Psoas muscle (tissue), 8 donors: ENCODE measurements around the gene CAMSAP1. TPM values are rescaled to one million over a fixed set of nuclear protein-coding genes. Genes with fewer than 3 reads are reported as not detected.

ENCODE experiments used
- ATAC-seq, 4 donors: fragments of 200-7000 bp; cut with Tn5 transposase; one replicate each; pipeline ENCODE4 v1.9.1; 2020; ENCODE audit warnings: moderate library complexity in 3 of 4, mild to moderate bottlenecking in 2 of 4
- DNase-seq, 2 donors: peaks; one replicate each; pipeline ENCODE4 v3.0.0-alpha.2; 2020
- H3K27ac ChIP-seq: fragments of 200-600 bp; one replicate; pipeline ENCODE4 v1.8.0; 2022
- H3K27me3 ChIP-seq, 3 donors: fragments of 200-600 bp in 1 of 3; one replicate each; pipeline versions ENCODE4 v1.6.1 to v1.8.0; 2013 to 2022; ENCODE audit warnings: low read length in 2 of 3, mild to moderate bottlenecking in 2 of 3, moderate library complexity in 1 of 3; ENCODE audit not compliant: insufficient read depth in 3 of 3
- H3K36me3 ChIP-seq, 2 donors: fragments of 200-600 bp in 1 of 2; one replicate each; pipeline versions ENCODE4 v1.6.1 to v1.8.0; 2013 to 2022; ENCODE audit warnings: low read depth in 1 of 2, mild to moderate bottlenecking in 1 of 2, moderate library complexity in 1 of 2; ENCODE audit not compliant: insufficient read depth in 1 of 2
- H3K4me1 ChIP-seq: fragments of 200-600 bp; one replicate; pipeline ENCODE4 v1.8.0; 2022
- H3K4me3 ChIP-seq: fragments of 200-600 bp; one replicate; pipeline ENCODE4 v1.8.0; 2022; ENCODE audit warnings: mild to moderate bottlenecking
- H3K9me3 ChIP-seq: fragments of 200-600 bp; one replicate; pipeline ENCODE4 v1.8.0; 2022
- WGBS, 3 donors: extraction: QIAGEN DNeasy Blood & Tissue Kit; methylation state at CpG; one replicate each; pipeline versions ENCODE4 v1.1.6 to v1.1.7; 2013; 5-methylcytosine and 5-hydroxymethylcytosine counted together
- intact Hi-C, 2 donors: fragments of 100-400 bp; cut with DNase I; formaldehyde crosslinking; loops; one replicate each; pipeline versions ENCODE4 v1.11.0 to v1.14.2; 2022
- polyA plus RNA-seq, 3 donors: library from polyadenylated mRNA; stranded (reverse); fragments of 200-250 nt; gene quantifications; one replicate each; pipeline ENCODE4 v1.2.3, GENCODE V29; 2013
- total RNA-seq, 4 donors: library from RNA; stranded (reverse); fragmentation: NEBNext Ultra II Directional in 2 of 4; extraction: Animal tissue kit (Norgen Biotek cat#: 25700) in 2 of 4; gene quantifications; one replicate each; pipeline versions ENCODE4 v1.2.1 to v1.2.4, GENCODE V29; 2021 to 2023
- TF ChIP-seq, protein P1 (sequence below): fragments of 200-600 bp; IDR thresholded peaks from one replicate; pipeline ENCODE4 v1.8.0; 2022; ENCODE audit warnings: antibody characterized with exemption
- donor health status: healthy with polysubstance abuse.
- donor health status: DM: no; HTN: no; CAD: no; lungs with moderate emphysema.
- donor health status: Bipolar disorder and iron deficiency.
- donor health status: healthy.
- donor health status: DM: yes; HTN: yes; CAD: no.
- donor health status: DM: no; HTN: no; CAD: no.
- donor health status: DM: no; HTN: no; CAD: no.
- donor health status: DM: yes; HTN: yes; CAD: no.

CAMSAP1 gene
- total and polyA plus RNA-seq, 7 donors: 21.3 to 51.5 (median 41.5) TPM

DNA sequence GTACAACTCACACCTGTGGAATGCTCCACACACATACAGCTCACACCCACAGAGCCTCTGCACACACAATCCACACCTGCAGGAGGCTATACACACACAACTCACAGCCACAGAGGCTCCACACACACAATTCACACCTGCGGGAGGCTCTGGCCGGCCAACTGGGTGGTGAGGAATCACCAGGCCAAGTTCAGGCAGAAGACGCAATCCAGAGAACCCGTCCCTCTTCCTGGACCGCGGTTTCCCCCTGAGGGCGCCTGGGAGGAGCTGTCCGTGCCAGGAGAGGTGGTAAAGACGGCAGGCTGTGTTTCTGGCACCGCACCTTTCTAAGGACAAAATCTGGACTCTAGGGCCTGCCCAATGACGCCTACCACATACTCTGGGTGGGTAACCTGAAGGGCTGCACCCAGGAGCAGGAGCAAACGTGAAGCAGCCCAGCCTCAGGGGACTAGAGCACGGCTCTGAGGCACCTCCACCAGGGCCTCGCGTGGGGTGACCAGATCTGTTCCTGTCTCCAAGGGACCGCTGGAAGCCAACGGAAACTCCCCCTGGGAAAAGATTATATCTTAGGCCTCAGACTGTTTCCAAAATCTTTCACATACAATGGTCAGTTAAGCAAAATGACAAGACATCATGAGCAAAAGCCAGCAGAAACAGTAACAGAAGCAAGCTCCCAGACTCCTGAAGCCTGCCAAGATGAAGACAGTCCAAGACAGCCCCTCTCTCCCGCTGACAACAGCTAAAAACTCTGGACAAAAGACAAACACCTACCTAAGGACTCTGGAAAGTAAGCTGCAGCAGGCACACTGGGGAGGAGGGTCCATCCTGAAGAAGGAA, 16.9 kb downstream of the CAMSAP1 start:
- H3K4me1 ChIP-seq: peaks cover 61% of the 10 kb centered on the region
- H3K27ac ChIP-seq: no peak overlapping the region
- WGBS, 3 donors: 65 to 82% (median 67%) methylated on average over 18 of the region's 18 CpGs
- no peaks in the 10 kb centered on the region for H3K36me3 ChIP-seq
- no peak for DNase-seq
- H3K4me3 ChIP-seq: no peak overlapping the region
- TF ChIP-seq, protein P1, sequence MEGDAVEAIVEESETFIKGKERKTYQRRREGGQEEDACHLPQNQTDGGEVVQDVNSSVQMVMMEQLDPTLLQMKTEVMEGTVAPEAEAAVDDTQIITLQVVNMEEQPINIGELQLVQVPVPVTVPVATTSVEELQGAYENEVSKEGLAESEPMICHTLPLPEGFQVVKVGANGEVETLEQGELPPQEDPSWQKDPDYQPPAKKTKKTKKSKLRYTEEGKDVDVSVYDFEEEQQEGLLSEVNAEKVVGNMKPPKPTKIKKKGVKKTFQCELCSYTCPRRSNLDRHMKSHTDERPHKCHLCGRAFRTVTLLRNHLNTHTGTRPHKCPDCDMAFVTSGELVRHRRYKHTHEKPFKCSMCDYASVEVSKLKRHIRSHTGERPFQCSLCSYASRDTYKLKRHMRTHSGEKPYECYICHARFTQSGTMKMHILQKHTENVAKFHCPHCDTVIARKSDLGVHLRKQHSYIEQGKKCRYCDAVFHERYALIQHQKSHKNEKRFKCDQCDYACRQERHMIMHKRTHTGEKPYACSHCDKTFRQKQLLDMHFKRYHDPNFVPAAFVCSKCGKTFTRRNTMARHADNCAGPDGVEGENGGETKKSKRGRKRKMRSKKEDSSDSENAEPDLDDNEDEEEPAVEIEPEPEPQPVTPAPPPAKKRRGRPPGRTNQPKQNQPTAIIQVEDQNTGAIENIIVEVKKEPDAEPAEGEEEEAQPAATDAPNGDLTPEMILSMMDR: no peak
- H3K9me3 ChIP-seq: no peaks in the 10 kb centered on the region
- no peaks in the 10 kb centered on the region for H3K27me3 ChIP-seq
- ATAC-seq: no peak
- intact Hi-C loops: no loop called here

GRCh38 chr9:135889564-135890189, 17.7 kb downstream of the CAMSAP1 start:
- Histone ChIP-seq H3K9me3 (no peaks in the 10 kb centered on the region), H3K27ac (no peak overlapping the region), H3K27me3 (no peaks in the 10 kb centered on the region), H3K4me3 (no peak overlapping the region), H3K36me3 (no peaks in the 10 kb centered on the region), H3K4me1 (peaks cover 67% of the 10 kb centered on the region)
- TF ChIP-seq, protein P1: no peak
- 88 to 92% (median 90%) methylated on average over 19 of the region's 19 CpGs for WGBS, 3 donors
- DNase-seq (no peak), ATAC-seq (no peak)
- intact Hi-C loops: no loop called here

- H3K27ac ChIP-seq: no peak overlapping the region
- WGBS, 3 donors: 87 to 91% (median 89%) methylated on average over 13 of the region's 13 CpGs
- peaks cover 69% of the 10 kb centered on the region for H3K4me1 ChIP-seq
These were observed 18.5 kb downstream of the CAMSAP1 start for GRCh38 chr9:135888766-135889394.

GRCh38 chr9:135888126-135888765, 19.1 kb downstream of the CAMSAP1 start:
- Histone ChIP-seq H3K27me3 (no peaks in the 10 kb centered on the region), H3K36me3 (no peaks in the 10 kb centered on the region), H3K4me3 (no peak overlapping the region), H3K9me3 (no peaks in the 10 kb centered on the region), H3K4me1 (peaks cover 69% of the 10 kb centered on the region), H3K27ac (no peak overlapping the region)
- DNase-seq (no peak), ATAC-seq (peak in 2 of 4 donors; percentile 6 to 15)
- intact Hi-C loops: no loop called here
- TF ChIP-seq, protein P1: no peak
- WGBS, 3 donors: 78 to 86% (median 84%) methylated on average over 22 of the region's 22 CpGs

More at GRCh38 chr9:135888766-135889394, 18.5 kb downstream of the CAMSAP1 start:
- H3K36me3 ChIP-seq: no peaks in the 10 kb centered on the region
- H3K4me3 ChIP-seq: no peak overlapping the region
- DNase-seq: no peak
- no peaks in the 10 kb centered on the region for H3K27me3 ChIP-seq
- no peak for ATAC-seq
- H3K9me3 ChIP-seq: no peaks in the 10 kb centered on the region
- intact Hi-C loops: no loop called here
- TF ChIP-seq, protein P1: no peak
